Muscle layer of duodenum (tissue), 2 donors: ENCODE results near the gene PCSK1N.
"Not testable (repeated sequence)": the region's sequence is repeated elsewhere in the genome, so short reads cannot be mapped to it uniquely, and the experiment has no call there.

ENCODE experiments used
- H3K27ac ChIP-seq: one replicate; pipeline ENCODE4 v1.7.0; 2013; ENCODE audit warnings: mild to moderate bottlenecking, low read length
- H3K27me3 ChIP-seq: one replicate; pipeline ENCODE4 v1.7.0; 2013; ENCODE audit warnings: low read depth, mild to moderate bottlenecking, control low read depth, low read length
- H3K36me3 ChIP-seq, 2 donors: one replicate each; pipeline ENCODE4 v1.7.0; 2013; ENCODE audit warnings: low read length in 2 of 2, control low read depth in 1 of 2, mild to moderate bottlenecking in 1 of 2; ENCODE audit not compliant: insufficient read depth in 2 of 2, control insufficient read depth in 1 of 2
- H3K4me1 ChIP-seq, 2 donors: one replicate each; pipeline ENCODE4 v1.7.0; 2013; ENCODE audit warnings: low read length in 2 of 2, mild to moderate bottlenecking in 2 of 2, control low read depth in 1 of 2, moderate library complexity in 1 of 2; ENCODE audit not compliant: insufficient read depth in 2 of 2, control insufficient read depth in 1 of 2
- H3K4me3 ChIP-seq, 2 donors: one replicate each; pipeline ENCODE4 v1.7.0; 2013; ENCODE audit warnings: low read length in 2 of 2, low read depth in 1 of 2, mild to moderate bottlenecking in 1 of 2
- H3K9me3 ChIP-seq, 2 donors: one replicate each; pipeline ENCODE4 v1.7.0; 2013; ENCODE audit warnings: low read length in 2 of 2, control low read depth in 1 of 2, mild to moderate bottlenecking in 1 of 2; ENCODE audit not compliant: control insufficient read depth in 1 of 2
- donor health status: healthy.

Gene PCSK1N

GRCh38 chrX:48835524-48836329 is at the start of gene PCSK1N:
PCSK1N (minus strand) TSS chrX:48835610; CDS start chrX:48835532, 78 bp downstream.
- no peaks in the 10 kb centered on the region for H3K36me3 ChIP-seq
- no peaks in the 10 kb centered on the region for H3K27me3 ChIP-seq
- no peaks in the 10 kb centered on the region for H3K9me3 ChIP-seq
- H3K4me3 ChIP-seq, result peak within 1 kb of the TSS; percentile 35 to 37
- H3K4me1 ChIP-seq, result no peaks in the 10 kb centered on the region
- H3K27ac ChIP-seq, result no peak within 1 kb of the TSS

- Histone ChIP-seq H3K27ac (no peak overlapping the region), H3K4me1 (no peaks in the 10 kb centered on the region), H3K36me3 (no peaks in the 10 kb centered on the region), H3K4me3 (no peak overlapping the region), H3K9me3 (no peaks in the 10 kb centered on the region), H3K27me3 (no peaks in the 10 kb centered on the region)
Observed at GRCh38 chrX:48883729-48884128, 48.3 kb upstream of the PCSK1N start.

GRCh38 chrX:48876944-48877343 is 41.5 kb upstream of the PCSK1N start:
- not testable (repeated sequence) for H3K27me3 ChIP-seq, H3K36me3 ChIP-seq, H3K4me1 ChIP-seq, H3K27ac ChIP-seq, H3K9me3 ChIP-seq, H3K4me3 ChIP-seq

- H3K4me3 ChIP-seq, H3K27me3 ChIP-seq, H3K9me3 ChIP-seq, H3K36me3 ChIP-seq, H3K27ac ChIP-seq, H3K4me1 ChIP-seq: not testable (repeated sequence)
Observed at GRCh38 chrX:48872017-48872416, 36.6 kb upstream of the PCSK1N start.

GRCh38 chrX:48864210-48864609 is 28.8 kb upstream of the PCSK1N start:
- Histone ChIP-seq H3K4me1 (no peaks in the 10 kb centered on the region), H3K9me3 (no peaks in the 10 kb centered on the region), H3K4me3 (no peak overlapping the region), H3K27ac (no peak overlapping the region), H3K36me3 (no peaks in the 10 kb centered on the region), H3K27me3 (no peaks in the 10 kb centered on the region)

- no peaks in the 10 kb centered on the region for H3K27me3 ChIP-seq
Observed at GRCh38 chrX:48854898-48855297, 19.5 kb upstream of the PCSK1N start.

GRCh38 chrX:48854121-48854804 is 18.9 kb upstream of the PCSK1N start:
- H3K4me3 ChIP-seq, H3K27ac ChIP-seq, H3K27me3 ChIP-seq, H3K4me1 ChIP-seq, H3K9me3 ChIP-seq, H3K36me3 ChIP-seq: not testable (repeated sequence)

More at GRCh38 chrX:48854898-48855297, 19.5 kb upstream of the PCSK1N start:
- Histone ChIP-seq H3K4me1 (no peaks in the 10 kb centered on the region), H3K9me3 (no peaks in the 10 kb centered on the region), H3K4me3 (no peak overlapping the region), H3K27ac (no peak overlapping the region), H3K36me3 (no peaks in the 10 kb centered on the region)

GRCh38 chrX:48853494-48853893 is 18.1 kb upstream of the PCSK1N start:
- not testable (repeated sequence) for H3K27ac ChIP-seq, H3K4me3 ChIP-seq, H3K36me3 ChIP-seq, H3K9me3 ChIP-seq, H3K4me1 ChIP-seq, H3K27me3 ChIP-seq

GRCh38 chrX:48852857-48853256 is 17.4 kb upstream of the PCSK1N start:
- Histone ChIP-seq H3K27ac (no peak overlapping the region), H3K4me1 (no peaks in the 10 kb centered on the region), H3K9me3 (no peaks in the 10 kb centered on the region), H3K4me3 (no peak overlapping the region), H3K36me3 (no peaks in the 10 kb centered on the region), H3K27me3 (no peaks in the 10 kb centered on the region)

- no peak overlapping the region for H3K4me3 ChIP-seq
- H3K4me1 ChIP-seq, result no peaks in the 10 kb centered on the region
- H3K36me3 ChIP-seq, result no peaks in the 10 kb centered on the region
- H3K9me3 ChIP-seq, result no peaks in the 10 kb centered on the region
- H3K27me3 ChIP-seq, result no peaks in the 10 kb centered on the region
- no peak overlapping the region for H3K27ac ChIP-seq
Observed at GRCh38 chrX:48848847-48849246, 13.4 kb upstream of the PCSK1N start.

GRCh38 chrX:48839686-48840085 is 4.3 kb upstream of the PCSK1N start:
- Histone ChIP-seq H3K27me3 (no peaks in the 10 kb centered on the region), H3K4me3 (no peak overlapping the region), H3K4me1 (no peaks in the 10 kb centered on the region), H3K36me3 (no peaks in the 10 kb centered on the region), H3K9me3 (no peaks in the 10 kb centered on the region), H3K27ac (no peak overlapping the region)

GRCh38 chrX:48834383-48834709 is 1.1 kb downstream of the PCSK1N start:
- no peaks in the 10 kb centered on the region for H3K9me3 ChIP-seq
- no peak overlapping the region for H3K27ac ChIP-seq
- H3K4me3 ChIP-seq, result peak overlapping the region in 1 of 2 donors; percentile 37
- no peaks in the 10 kb centered on the region for H3K36me3 ChIP-seq
- H3K27me3 ChIP-seq, result no peaks in the 10 kb centered on the region
- no peaks in the 10 kb centered on the region for H3K4me1 ChIP-seq
